Activated naive CD4-positive, alpha-beta T cell treated with anti-CD3 and anti-CD28 coated beads, Interleukin-2, amount 10 ng/mL, durations not matched to agents 7 days and 5 days (primary cell): ENCODE data around the gene AUTS2.

Experiments
- CTCF ChIA-PET: fragments of 350-600 bp; sonication (Branson Sonifier 250); formaldehyde crosslinking; loops from one replicate; lab custom pipeline; 2021; ENCODE audit warnings: antibody characterized with exemption; lab: Charles Lee
- DNase-seq: peaks from one replicate; pipeline ENCODE4 v3.0.0-alpha.2; 2020
- H3K27ac Mint-ChIP-seq: one replicate; pipeline ENCODE4 v1.8.0; 2021; ENCODE audit warnings: mild to moderate bottlenecking, moderate library complexity, mixed read lengths
- H3K27me3 Mint-ChIP-seq: one replicate; pipeline ENCODE4 v1.8.0; 2021; ENCODE audit warnings: mild to moderate bottlenecking, mixed read lengths
- H3K36me3 Mint-ChIP-seq: one replicate; pipeline ENCODE4 v1.8.0; 2021; ENCODE audit warnings: mixed read lengths
- H3K4me1 Mint-ChIP-seq: one replicate; pipeline ENCODE4 v1.8.0; 2021; ENCODE audit warnings: mixed read lengths
- H3K4me3 Mint-ChIP-seq: one replicate; pipeline ENCODE4 v1.8.0; 2021; ENCODE audit warnings: mild to moderate bottlenecking, moderate library complexity, mixed read lengths
- H3K9me3 Mint-ChIP-seq: one replicate; pipeline ENCODE4 v1.8.0; 2021; ENCODE audit warnings: mixed read lengths

Gene AUTS2

GRCh38 chr7:70657989-70658632 is 1059.8 kb downstream of the AUTS2 start:
- no peak overlapping the region for H3K4me3 Mint-ChIP-seq
- no peaks in the 10 kb centered on the region for H3K27me3 Mint-ChIP-seq
- peaks cover 15% of the 10 kb centered on the region for H3K4me1 Mint-ChIP-seq
- CTCF ChIA-PET: interaction anchor here (1.5 kb wide), 1 partner anchor 13 kb away, joined by 3 read pairs; no protein-coding TSS in a partner anchor
- no peaks in the 10 kb centered on the region for H3K36me3 Mint-ChIP-seq
- peaks cover 3% of the 10 kb centered on the region for H3K9me3 Mint-ChIP-seq
- DNase-seq: no peak
- no peak overlapping the region for H3K27ac Mint-ChIP-seq

DNA sequence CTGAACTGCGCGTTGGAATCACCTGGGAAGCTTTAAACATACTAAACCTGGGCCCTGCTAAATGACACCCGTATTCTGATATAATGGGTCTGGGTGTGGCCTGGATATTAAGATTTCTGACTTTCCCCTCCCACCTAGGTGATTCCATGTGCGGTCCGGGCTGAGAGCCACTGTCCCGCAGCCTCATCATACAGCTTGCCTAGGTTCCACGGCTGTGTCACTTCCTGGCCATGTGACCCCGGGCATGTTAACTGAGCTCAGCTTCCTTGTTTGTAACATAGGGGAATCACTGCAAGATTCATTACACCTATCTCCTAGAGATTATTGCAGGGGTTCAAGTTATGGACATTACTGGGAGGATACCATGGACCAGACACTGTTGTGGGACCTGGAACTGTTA is 1061.0 kb downstream of the AUTS2 start:
- Mint-ChIP-seq H3K36me3 (no peaks in the 10 kb centered on the region), H3K4me3 (no peak overlapping the region), H3K9me3 (peaks cover 4% of the 10 kb centered on the region), H3K4me1 (peaks cover 15% of the 10 kb centered on the region), H3K27me3 (no peaks in the 10 kb centered on the region), H3K27ac (no peak overlapping the region)
- CTCF ChIA-PET: no interaction called here
- DNase-seq: no peak

DNA sequence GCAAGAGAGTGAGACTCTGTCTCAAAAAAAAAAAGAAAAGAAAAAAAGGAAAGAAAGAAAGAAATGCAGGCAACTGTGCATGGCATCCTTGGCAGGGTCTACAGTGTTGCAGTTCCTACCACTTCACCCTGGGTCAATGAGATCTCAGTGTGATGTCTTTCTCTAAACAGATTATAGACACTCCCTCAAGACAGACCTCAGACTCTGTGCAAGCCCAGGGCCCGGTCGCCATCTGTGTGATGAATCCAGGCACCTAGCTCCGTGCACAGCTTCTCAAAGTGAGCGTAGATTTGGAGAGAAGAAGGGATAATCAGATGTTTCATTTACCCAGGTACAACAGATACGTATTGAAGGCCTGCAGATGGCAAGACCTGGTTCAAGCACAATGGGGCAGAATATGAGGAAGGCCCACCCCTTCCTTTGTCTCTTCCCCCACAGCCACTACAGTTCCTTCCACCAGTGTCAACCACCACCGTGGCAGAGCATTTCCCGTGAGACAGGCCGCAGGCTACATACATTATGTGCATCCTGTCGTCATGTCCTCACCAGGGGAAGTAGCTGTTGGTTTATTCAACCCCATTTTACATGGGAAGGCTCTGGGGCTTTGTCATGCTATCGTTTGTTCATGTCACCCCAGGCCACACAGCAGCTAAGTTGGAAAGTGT is 1062.0 kb downstream of the AUTS2 start:
- Mint-ChIP-seq H3K9me3 (peaks cover 4% of the 10 kb centered on the region), H3K4me3 (no peak overlapping the region), H3K4me1 (peaks cover 15% of the 10 kb centered on the region), H3K36me3 (no peaks in the 10 kb centered on the region), H3K27ac (peak overlapping the region; percentile 46), H3K27me3 (no peaks in the 10 kb centered on the region)
- CTCF ChIA-PET: no interaction called here
- peak; percentile 50 for DNase-seq

- Mint-ChIP-seq H3K36me3 (no peaks in the 10 kb centered on the region), H3K4me1 (peaks cover 15% of the 10 kb centered on the region), H3K27me3 (no peaks in the 10 kb centered on the region), H3K4me3 (no peak overlapping the region), H3K27ac (no peak overlapping the region), H3K9me3 (peaks cover 4% of the 10 kb centered on the region)
- CTCF ChIA-PET: no interaction called here
- DNase-seq: no peak
Observed at GRCh38 chr7:70660819-70661191, 1062.5 kb downstream of the AUTS2 start.

DNA sequence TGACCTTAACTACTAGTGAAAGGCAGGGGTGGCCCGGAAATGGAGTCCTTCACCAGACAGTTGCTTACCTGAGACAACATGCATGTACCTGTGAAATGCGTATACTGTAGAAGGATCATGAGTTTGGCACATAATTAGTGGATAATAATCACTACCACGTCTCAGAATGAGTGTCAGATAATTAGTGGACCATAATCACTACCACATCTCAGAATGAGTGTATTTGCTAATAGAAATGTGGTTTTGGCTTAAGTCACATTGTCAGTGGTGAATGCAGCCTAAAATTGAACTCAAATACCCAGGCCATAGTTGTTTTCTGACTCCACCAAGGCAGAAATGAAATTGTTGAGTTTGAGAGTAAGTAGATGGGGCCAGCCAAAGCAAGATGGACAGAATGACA is 1065.4 kb downstream of the AUTS2 start:
- H3K27ac Mint-ChIP-seq: no peak overlapping the region
- no peak overlapping the region for H3K4me3 Mint-ChIP-seq
- CTCF ChIA-PET: interaction anchor here (1.1 kb wide), 1 partner anchor 35 kb away, joined by 3 read pairs; no protein-coding TSS in a partner anchor
- no peaks in the 10 kb centered on the region for H3K27me3 Mint-ChIP-seq
- no peaks in the 10 kb centered on the region for H3K36me3 Mint-ChIP-seq
- no peak for DNase-seq
- peaks cover 15% of the 10 kb centered on the region for H3K4me1 Mint-ChIP-seq
- H3K9me3 Mint-ChIP-seq: peaks cover 4% of the 10 kb centered on the region

GRCh38 chr7:70665997-70666396 is 1067.7 kb downstream of the AUTS2 start:
- Mint-ChIP-seq H3K27ac (no peak overlapping the region), H3K9me3 (peaks cover 2% of the 10 kb centered on the region), H3K27me3 (no peaks in the 10 kb centered on the region), H3K4me1 (peaks cover 5% of the 10 kb centered on the region), H3K4me3 (no peak overlapping the region), H3K36me3 (no peaks in the 10 kb centered on the region)
- DNase-seq: no peak
- CTCF ChIA-PET: no interaction called here

DNA sequence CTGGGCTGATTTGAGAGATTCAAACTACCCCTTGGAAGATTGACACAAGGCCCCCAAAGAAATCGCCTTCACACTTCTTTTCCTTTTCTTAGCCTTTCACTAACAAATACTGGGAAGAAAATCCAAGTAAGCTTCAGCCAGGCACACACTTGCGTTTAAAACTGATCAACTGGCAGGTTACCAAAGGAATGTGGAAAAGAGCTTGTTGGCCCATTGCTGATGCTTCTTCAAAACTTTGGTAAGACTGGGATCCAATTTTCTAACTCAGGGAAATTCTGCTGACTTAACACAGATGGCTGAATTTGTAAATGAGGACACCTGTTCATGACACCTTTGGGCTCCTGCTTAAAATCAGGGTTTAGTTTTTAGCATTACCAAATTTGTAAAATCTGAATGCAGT is 1069.1 kb downstream of the AUTS2 start:
- peaks cover 2% of the 10 kb centered on the region for H3K9me3 Mint-ChIP-seq
- H3K4me3 Mint-ChIP-seq: no peak overlapping the region
- H3K4me1 Mint-ChIP-seq: peaks cover 5% of the 10 kb centered on the region
- no peak for DNase-seq
- no peaks in the 10 kb centered on the region for H3K27me3 Mint-ChIP-seq
- H3K36me3 Mint-ChIP-seq: no peaks in the 10 kb centered on the region
- CTCF ChIA-PET: no interaction called here
- no peak overlapping the region for H3K27ac Mint-ChIP-seq

GRCh38 chr7:70668606-70669358 is 1070.5 kb downstream of the AUTS2 start:
- Mint-ChIP-seq H3K36me3 (no peaks in the 10 kb centered on the region), H3K4me3 (no peak overlapping the region), H3K27me3 (no peaks in the 10 kb centered on the region), H3K27ac (no peak overlapping the region), H3K4me1 (peaks cover 5% of the 10 kb centered on the region), H3K9me3 (no peaks in the 10 kb centered on the region)
- CTCF ChIA-PET: no interaction called here
- no peak for DNase-seq

GRCh38 chr7:70669854-70670253 is 1071.6 kb downstream of the AUTS2 start:
- H3K4me1 Mint-ChIP-seq: peaks cover 5% of the 10 kb centered on the region
- no peak overlapping the region for H3K27ac Mint-ChIP-seq
- no peaks in the 10 kb centered on the region for H3K36me3 Mint-ChIP-seq
- no peaks in the 10 kb centered on the region for H3K9me3 Mint-ChIP-seq
- no peak overlapping the region for H3K4me3 Mint-ChIP-seq
- DNase-seq: no peak
- CTCF ChIA-PET: no interaction called here
- H3K27me3 Mint-ChIP-seq: no peaks in the 10 kb centered on the region

- no peak overlapping the region for H3K27ac Mint-ChIP-seq
- CTCF ChIA-PET: interaction anchor here (0.9 kb wide), 1 partner anchor 13 kb away, joined by 3 read pairs; no protein-coding TSS in a partner anchor
- H3K27me3 Mint-ChIP-seq: no peaks in the 10 kb centered on the region
- peaks cover 5% of the 10 kb centered on the region for H3K4me1 Mint-ChIP-seq
- H3K9me3 Mint-ChIP-seq: no peaks in the 10 kb centered on the region
- H3K4me3 Mint-ChIP-seq: no peak overlapping the region
- no peak for DNase-seq
- H3K36me3 Mint-ChIP-seq: no peaks in the 10 kb centered on the region
Observed at GRCh38 chr7:70670288-70670687, 1072.0 kb downstream of the AUTS2 start.

- Mint-ChIP-seq H3K36me3 (no peaks in the 10 kb centered on the region), H3K27ac (no peak overlapping the region), H3K4me3 (no peak overlapping the region), H3K4me1 (peaks cover 5% of the 10 kb centered on the region), H3K9me3 (peaks cover 7% of the 10 kb centered on the region), H3K27me3 (no peaks in the 10 kb centered on the region)
- DNase-seq: no peak
- CTCF ChIA-PET: no interaction called here
Observed at GRCh38 chr7:70673778-70674570, 1075.7 kb downstream of the AUTS2 start.

DNA sequence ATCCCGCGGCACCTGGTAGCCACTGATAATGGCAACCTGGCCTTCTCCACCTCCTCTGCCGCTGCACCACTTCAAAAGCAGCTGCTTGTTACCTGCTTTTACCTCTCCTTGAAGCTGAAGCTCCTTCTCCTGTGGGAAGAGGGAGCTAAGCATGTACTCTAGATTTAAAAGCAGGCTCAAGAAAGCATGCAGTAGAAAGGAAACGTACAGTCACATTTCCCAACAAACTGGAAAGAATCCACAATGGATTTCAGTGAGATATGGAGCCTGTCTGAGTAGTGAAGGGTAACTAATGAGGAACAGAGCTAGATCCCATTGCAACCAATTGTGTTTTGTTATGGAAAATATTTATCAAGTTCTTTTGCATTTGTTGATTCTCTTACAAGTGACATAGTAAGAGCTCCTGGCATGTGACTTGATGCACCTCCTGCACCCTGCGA is 1076.3 kb downstream of the AUTS2 start:
- H3K4me1 Mint-ChIP-seq: peaks cover 5% of the 10 kb centered on the region
- no peaks in the 10 kb centered on the region for H3K27me3 Mint-ChIP-seq
- H3K4me3 Mint-ChIP-seq: no peak overlapping the region
- H3K27ac Mint-ChIP-seq: no peak overlapping the region
- H3K9me3 Mint-ChIP-seq: peaks cover 7% of the 10 kb centered on the region
- no peak for DNase-seq
- CTCF ChIA-PET: no interaction called here
- H3K36me3 Mint-ChIP-seq: no peaks in the 10 kb centered on the region

DNA sequence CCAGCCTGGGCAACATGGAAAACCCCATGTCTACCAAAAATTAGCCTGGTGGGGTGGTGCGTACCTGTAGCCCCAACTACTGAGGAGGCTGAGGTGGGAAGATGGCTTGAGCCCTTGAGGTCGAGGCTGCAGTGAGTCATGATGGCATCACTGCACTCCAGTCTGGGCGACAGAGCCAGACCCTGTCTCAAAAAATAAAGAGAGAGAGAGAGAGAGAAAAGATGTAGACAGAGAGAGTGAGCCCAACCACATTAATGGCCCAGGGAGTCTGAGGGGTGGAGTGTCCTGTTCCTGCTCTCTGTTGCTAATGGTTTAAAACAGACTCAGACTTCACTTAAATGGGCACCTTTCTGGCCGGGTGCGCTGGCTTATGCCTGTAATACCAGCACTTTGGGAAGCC is 1078.0 kb downstream of the AUTS2 start:
- Mint-ChIP-seq H3K36me3 (no peaks in the 10 kb centered on the region), H3K27me3 (no peaks in the 10 kb centered on the region), H3K4me1 (peaks cover 5% of the 10 kb centered on the region), H3K27ac (no peak overlapping the region), H3K4me3 (no peak overlapping the region), H3K9me3 (peaks cover 7% of the 10 kb centered on the region)
- CTCF ChIA-PET: no interaction called here
- no peak for DNase-seq

DNA sequence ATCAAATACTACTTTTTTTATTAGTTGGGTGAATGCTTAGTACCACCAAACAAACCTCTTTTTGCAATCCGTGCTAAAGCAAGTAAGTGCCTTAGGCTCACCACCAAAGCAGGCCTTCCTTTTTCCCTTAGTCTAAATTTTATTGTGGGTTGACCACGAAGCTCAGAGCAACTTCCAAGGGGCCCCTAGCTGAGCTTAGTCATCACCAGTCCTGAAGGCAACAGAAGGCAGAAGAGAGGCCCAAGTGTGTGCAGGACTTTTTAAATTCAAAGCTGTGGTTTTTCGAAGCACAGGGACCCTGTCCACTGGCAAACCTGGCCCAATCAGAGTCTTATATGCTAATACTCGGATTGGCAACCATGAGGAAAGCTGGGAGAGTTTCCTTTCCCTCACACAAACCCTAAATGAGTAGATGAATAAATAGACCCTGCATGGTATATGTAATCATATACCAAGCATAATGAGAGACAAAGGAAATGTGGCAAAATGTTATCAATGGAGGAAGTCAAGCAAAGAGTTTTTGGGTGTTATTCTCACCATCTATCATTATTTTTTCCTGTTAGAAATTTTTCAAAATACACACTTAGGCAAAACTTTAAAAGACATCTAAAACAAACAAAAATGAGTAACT is 1080.5 kb downstream of the AUTS2 start:
- Mint-ChIP-seq H3K4me3 (no peak overlapping the region), H3K9me3 (peaks cover 7% of the 10 kb centered on the region), H3K36me3 (no peaks in the 10 kb centered on the region), H3K27ac (no peak overlapping the region), H3K4me1 (peaks cover 17% of the 10 kb centered on the region), H3K27me3 (no peaks in the 10 kb centered on the region)
- DNase-seq: no peak
- CTCF ChIA-PET: no interaction called here
